SH-SY5Y (cell line): ENCODE results near the gene CUL7.

Experiments
- GATA2 ChIP-seq: IDR thresholded peaks from 2 replicates; pipeline ENCODE4 v1.6.1; 2011; ENCODE audit warnings: mild to moderate bottlenecking, low read depth, low read length
- GATA3 ChIP-seq: IDR thresholded peaks from 2 replicates; pipeline ENCODE4 v1.6.1; 2011; ENCODE audit warnings: low read depth, mild to moderate bottlenecking, low read length, moderate library complexity

The CUL7 gene

DNA sequence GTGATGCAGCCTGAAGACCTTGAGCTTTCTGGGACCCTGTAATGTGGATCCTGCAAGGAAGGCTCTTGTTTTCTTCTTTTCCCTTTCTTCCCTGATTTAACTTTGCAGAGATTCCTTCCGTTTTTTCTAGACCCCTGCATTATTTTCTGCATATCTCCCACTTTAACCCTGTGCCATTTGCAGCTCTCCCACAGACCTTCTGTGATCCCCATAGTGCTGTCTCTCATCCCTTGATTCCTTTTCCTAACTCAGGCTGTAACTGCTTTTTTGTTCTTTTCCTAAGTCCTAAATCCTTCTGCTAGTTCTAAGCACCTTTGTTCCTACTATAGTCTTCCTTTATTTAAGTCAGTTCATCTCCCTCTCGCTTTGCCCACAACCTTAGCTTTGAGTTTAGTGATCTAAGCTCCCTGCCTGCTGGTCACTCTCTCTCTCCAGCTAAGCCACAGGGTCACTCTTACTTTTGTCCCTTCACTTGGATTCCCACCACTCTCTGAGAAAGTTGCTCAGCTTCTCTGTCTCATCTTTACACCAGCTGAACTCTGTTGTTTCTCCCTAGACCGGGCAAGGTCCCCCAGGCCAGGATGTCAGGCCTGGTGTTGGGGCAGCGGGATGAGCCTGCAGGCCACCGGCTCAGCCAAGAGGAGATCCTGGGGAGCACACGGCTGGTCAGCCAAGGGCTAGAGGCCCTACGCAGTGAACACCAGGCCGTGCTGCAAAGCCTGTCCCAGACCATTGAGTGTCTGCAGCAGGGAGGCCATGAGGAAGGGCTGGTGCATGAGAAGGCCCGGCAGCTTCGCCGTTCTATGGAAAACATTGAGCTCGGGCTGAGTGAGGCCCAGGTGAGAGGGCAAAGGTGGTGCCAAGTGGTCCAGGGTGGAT, 7.3 kb upstream of the CUL7 start:
- no peak for TF ChIP-seq GATA2
- TF ChIP-seq GATA3 = no peak

DNA sequence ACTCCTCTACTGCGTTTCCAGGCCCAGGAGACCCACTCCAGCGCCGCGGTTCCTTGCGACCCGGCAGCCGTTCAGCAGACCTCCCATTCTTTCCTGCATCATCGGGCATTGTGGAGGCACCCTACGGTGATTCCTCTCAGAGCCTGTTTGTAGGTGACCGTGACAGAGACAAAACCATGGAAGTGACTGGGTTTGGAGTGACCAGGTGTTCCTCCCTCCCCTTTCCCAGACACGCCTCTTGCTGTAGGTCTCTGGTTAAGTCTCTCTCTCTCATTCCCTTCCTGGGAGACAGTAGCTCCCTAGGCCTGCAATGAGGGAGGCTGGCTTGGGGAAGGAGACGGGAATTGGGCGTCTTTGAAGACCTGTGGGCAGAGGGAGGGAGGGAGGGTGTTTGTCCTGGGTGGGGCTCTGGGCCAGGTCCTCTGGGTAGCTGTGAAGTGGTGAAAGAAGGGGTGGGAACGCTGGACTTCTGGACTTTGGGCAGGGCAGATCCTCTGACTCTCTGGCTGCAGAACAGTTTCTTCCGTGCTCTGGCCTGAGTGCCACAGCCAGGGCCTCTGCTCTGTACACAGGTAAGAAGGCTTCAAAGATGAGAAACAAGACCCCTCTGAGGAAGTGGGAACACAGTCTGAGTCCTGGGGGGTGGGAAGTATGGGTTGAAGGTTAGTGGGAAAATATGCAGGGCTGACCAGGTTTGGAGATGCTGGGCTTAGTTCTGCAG, 6.5 kb upstream of the CUL7 start:
- no peak for TF ChIP-seq GATA2

DNA sequence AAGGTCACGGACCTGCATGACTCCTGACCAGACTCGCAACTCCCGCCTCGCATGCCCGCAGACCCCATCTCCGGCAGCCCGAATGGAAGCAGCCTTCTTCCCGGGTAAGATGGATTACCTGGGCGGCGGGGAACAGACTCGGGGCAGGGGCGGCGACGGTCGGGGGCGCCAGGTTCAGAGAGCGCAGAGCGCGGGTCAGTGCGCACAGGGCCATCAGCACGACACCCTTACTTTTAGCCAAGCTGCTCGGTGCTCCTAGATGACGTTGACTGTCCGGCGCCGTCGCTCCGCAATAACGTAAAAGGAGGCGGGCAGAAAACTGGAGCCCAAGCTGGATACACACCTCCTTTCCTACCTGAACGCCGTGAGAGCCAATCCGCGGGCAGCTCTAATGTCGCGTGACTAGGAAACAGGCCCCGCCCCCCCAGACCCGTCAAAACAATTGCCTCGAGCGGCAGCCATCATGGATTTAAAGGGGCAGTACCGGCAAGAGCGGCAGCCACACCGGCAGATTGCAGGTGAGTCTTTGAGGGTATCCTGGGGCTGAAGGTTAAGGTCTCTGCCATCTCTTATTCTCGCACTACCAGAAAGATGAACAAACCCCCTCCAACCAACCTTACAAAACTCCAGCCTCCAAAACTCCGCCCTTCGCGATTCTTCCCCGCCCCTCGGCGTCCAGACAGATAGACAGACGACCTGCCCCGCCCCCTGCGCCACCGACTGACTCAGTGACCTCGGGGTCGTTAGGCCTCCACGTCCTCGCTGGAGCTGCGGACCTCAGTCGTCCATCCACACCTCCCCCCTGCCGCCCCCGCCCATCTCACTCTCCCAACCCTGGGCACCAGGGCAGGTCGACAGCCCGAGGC, 5.8 kb upstream of the CUL7 start, which contains the start of the genes KLC4 and MRPL2:
KLC4 (plus strand) TSS at position 464 of the 866 bp plus-strand sequence. CDS start 1,705 bp downstream, outside the sequence.
MRPL2 (minus strand) TSS at position 267 of the 866 bp plus-strand sequence; CDS start at position 214, 53 bp downstream.
- TF ChIP-seq GATA3 (no peak), GATA2 (no peak)

DNA sequence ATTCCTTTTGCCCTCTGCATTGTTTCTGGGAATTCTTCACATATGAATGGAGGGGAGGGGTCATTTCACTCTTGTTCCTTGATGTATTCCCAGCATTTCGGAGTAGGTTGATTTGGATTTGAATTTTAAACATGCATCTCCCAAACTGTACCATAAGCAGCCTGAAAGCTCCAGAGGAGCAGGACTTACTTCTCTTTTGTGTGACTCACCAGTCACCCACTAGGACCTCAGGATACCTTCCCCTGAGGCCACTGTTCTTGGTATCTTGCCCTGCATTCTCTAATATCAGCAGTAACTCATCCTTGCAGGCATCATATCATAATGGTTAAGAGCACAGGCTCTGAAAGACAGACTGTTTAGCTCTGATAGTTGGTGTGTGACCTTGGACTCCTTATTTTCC, 4.9 kb upstream of the CUL7 start:
- TF ChIP-seq GATA2 (no peak), GATA3 (no peak)

DNA sequence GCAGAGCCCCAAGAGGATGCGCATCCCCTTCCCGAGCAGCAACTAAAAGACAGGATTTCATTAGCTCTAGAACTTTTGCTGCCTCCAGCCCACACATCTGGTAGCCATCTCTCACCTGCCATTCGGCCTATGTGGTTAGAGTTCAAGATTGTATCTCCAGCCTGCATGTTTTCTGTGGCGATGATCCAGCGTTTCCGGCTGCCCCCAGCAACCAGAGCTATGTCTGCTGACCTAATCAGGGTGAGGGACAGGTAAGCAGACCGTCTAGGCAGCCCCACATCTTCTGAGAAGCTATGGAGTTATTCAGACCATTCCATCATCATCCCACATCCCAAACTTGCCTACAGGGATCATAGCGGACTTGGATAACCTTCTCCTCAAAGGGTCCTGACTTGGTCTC, 2.3 kb upstream of the CUL7 start:
- no peak for TF ChIP-seq GATA3
- no peak for TF ChIP-seq GATA2

DNA sequence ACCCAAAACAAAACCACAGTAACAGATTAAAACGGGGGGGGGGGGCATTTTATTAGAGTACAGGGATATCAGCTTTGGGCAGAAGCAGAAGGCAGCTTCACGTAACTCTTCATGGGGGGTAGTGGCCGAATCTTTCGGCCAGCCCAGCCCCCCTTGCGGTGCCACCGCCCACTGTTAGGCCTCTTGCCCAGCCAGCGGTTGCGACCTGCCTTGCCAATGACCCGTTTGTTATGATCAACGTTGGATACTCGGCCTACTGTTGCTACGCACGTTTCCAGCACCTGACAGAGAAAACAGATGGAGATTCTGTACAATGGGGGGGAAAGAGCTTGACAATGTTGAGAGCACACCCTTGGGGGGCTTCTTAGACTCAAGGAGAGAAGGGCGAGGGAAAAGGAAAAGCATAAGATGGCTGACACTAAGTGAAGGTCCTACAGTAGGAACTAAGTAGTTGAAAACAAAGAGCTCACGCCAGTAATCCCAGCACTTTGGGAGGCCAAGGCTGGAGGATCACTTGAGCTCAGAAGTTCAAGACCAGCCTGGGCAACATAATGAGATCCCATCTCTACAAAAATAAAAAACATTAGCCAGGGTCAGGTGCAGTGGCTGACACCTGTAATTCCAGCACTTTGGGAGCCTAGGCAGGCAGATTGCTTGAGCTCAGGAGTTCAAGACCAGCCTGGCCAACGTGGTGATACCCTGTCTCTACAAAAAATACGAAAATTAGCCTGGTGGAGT, 724 bp upstream of the CUL7 start:
- TF ChIP-seq GATA2 (no peak), GATA3 (no peak)

DNA sequence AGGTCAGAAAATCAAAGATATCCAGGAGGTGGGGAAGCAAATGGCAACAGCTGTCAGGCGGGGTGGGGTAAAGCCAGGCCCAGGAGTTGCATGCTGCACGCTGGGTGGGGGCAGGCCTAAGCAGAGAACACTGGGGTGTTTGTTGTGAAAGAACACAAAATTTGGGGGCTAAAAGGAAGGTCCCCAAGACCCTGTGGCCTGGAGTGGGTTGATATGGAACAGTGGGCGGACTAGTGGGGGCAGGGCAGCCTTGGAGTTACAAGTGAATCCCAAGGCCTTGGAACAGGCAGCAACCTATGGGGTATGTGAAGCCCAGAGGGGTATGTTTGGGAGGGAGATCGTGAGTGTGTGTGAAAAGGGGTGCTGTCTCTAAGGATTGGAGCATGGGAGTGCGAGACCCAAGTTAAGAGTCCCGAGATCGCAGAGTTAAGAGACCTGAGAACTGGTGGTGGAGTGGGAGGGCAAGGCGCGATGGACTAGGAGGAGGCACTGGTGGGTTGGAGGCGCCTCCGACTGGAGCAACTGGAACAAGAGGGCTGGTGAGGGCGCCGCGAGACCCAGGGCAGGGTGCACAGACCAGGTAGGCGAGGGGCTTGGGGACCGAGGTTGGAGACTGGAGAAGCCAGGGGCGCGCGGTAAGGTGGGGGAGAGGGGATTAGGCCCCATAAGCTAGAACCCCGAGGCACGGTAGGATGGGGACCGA, 658 bp downstream of the CUL7 start:
- TF ChIP-seq GATA2 (no peak), GATA3 (no peak)

DNA sequence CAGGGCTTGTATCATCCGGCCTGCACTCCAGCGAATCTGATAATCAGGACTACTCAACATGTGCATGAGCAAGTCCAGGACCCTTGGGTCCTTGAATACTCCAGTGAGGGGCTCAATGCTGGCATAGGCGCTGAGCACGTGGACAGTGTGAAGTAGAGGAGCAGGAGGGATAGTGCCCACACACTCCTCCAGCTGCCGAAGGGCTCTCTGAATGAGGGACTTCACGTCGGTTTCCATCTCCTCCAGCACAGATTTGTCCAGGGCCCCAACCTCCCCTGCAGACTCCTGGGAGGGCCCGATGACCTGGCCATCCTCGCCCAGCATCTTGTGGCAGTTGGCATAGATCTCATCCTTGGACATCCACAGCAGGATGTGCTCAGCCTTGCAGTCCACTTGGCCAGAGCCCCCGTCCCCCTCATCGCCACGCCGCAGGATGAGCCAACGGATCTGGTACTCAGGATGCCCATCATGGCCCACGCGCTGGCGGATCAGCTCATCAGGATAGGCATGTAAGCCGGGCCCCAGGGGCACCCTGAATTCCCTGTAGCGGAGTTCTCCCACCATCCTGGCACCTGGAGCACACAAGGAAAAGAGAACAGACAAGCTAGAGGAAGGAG, 1.3 kb downstream of the CUL7 start:
- TF ChIP-seq GATA2 = no peak
- no peak for TF ChIP-seq GATA3

DNA sequence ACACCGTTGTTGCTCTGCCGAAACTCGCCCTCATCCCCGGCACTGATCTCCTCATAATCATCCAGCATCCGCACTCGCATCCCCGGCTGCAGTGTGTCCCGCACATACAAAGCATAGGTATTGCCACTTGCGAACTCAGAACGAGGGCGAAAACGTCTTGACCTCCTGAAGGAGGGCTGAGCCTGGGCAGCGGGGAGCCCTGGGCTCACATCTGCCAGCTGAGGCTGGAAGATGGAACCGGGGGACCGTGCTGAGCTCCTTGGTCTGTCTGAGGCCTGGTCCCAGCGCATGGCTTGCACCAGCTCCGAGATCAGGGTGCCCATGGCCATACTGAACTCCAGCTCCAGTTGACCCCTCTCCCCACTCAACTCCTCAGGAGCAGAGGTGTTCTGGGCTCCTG, 2.7 kb downstream of the CUL7 start:
- TF ChIP-seq GATA3 (no peak), GATA2 (no peak)

DNA sequence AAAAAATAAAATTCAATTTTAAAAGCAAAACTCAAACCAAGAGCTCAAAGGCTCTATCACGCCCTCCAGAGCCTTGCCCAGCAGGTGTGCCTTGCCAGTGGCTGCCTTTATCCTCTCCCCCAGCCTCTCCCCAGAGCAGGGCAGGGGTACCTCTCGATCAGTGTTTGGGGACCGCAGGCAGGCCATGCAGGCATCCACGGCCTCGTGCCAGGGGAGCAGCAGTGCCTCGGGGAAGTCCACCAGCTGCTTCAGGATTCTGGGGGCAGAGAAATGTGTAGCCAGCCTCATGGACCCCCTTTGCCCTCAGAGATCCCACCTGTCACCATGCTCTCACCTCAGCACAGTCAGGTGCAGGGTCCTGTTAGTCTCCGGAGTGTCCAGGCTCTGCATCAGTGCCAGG, 5.7 kb downstream of the CUL7 start:
- TF ChIP-seq GATA3 = no peak
- TF ChIP-seq GATA2 = no peak

DNA sequence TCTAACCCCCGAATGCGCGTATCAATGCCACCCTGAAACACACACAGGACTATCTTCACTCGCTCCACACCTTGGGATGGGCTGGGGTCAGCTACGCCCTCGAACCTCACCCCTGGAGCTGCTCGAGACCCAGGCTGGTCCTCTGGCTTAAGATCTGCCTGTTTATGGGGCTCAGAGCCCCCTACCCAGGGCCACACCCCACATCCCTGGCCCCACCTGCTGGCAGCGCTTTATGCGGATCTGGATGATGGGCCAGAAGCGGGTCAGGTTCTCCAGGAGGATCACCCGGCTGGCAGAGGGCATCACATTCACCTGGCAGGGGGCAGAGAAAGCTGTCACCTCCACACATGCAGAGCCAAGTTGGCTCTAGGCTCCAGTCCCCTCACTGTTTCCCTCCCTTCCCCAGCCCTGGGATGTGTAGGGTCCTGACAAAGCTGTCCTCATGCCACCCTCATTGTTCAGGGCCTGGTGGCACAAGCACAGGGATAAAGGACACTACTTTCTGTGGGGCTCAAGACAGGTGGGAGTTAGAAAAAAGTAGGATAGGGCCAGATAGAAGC, 8.2 kb downstream of the CUL7 start:
- TF ChIP-seq GATA3 (no peak), GATA2 (no peak)

DNA sequence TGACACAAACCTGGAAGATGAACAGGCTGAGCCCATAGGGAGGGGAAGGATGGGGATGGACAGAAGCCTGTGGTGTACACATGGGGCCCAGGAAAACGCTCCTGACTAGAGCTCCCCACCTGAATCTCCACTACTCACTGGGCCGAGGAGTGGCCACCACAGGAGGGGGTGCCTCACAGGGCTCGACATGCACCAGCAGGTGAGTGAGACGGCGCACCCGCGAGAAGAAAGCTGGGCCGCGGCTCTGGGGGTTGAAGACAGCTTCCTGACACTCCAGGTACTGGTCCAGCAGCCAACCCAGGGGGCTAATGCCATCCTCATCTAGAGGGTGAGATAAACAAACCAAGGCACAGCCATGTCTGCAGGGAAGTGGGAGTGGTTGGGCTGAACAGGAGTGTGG, 10.3 kb downstream of the CUL7 start:
- no peak for TF ChIP-seq GATA2
- no peak for TF ChIP-seq GATA3
